ENCODE results near the gene CDC27.
"Not testable (repeated sequence)": the region's sequence is repeated elsewhere in the genome, so short reads cannot be mapped to it uniquely, and the experiment has no call there.

GRCh38 chr17:47070266-47070665 lies 118.8 kb downstream of the CDC27 start:
- not testable (repeated sequence) for TF ChIP-seq CTCF (IDR thresholded peaks at IDR 0.05; ENCODE audit: low read depth, low read length, poor library complexity, severe bottlenecking); EZH2phosphoT487 (IDR thresholded peaks at IDR 0.05; ENCODE audit: borderline replicate concordance, low read length)
